C4-2B (cell line): ENCODE measurements around the gene APH1A.
"Not testable (repeated sequence)": the region's sequence is repeated elsewhere in the genome, so short reads cannot be mapped to it uniquely, and the experiment has no call there.

Experiments used
- H3K27ac ChIP-seq: fragments of 450-650 bp; 2 replicates; pipeline ENCODE4 v1.5.1; 2017
- CTCF ChIP-seq: fragments of 450-650 bp; conservative IDR thresholded peaks from 2 replicates; pipeline ENCODE4 v1.5.1; 2017; ENCODE audit warnings: mild to moderate bottlenecking
- ZFX ChIP-seq: fragments of 450-650 bp; IDR thresholded peaks from 2 replicates; pipeline ENCODE4 v1.6.1; 2017

Gene APH1A

GRCh38 chr1:150268705-150269403, at the start of gene APH1A:
APH1A (minus strand) TSS chr1:150269016; CDS start chr1:150268810, 206 bp downstream.
- peak; percentile 73; the same call in 1 of the 2 replicates for TF ChIP-seq ZFX
- no peak for TF ChIP-seq CTCF
- H3K27ac ChIP-seq = peak within 1 kb of the TSS; percentile 84

GRCh38 chr1:150314691-150315090, 45.9 kb upstream of the APH1A start:
- not testable (repeated sequence) for H3K27ac ChIP-seq

GRCh38 chr1:150311762-150312161, 42.9 kb upstream of the APH1A start:
- TF ChIP-seq CTCF = no peak
- no peak for TF ChIP-seq ZFX

GRCh38 chr1:150309758-150310508, 41.1 kb upstream of the APH1A start:
- TF ChIP-seq ZFX = no peak
- no peak for TF ChIP-seq CTCF
- H3K27ac ChIP-seq = no peak overlapping the region

More at GRCh38 chr1:150311762-150312161, 42.9 kb upstream of the APH1A start:
- no peak overlapping the region for H3K27ac ChIP-seq

- H3K27ac ChIP-seq = not testable (repeated sequence)
These were observed 39.8 kb upstream of the APH1A start for GRCh38 chr1:150308585-150308984.

GRCh38 chr1:150302902-150303301, 34.1 kb upstream of the APH1A start:
- TF ChIP-seq ZFX (no peak), CTCF (no peak)
- H3K27ac ChIP-seq = no peak overlapping the region

- no peak overlapping the region for H3K27ac ChIP-seq
- no peak for TF ChIP-seq CTCF
- no peak for TF ChIP-seq ZFX
These were observed 33.5 kb upstream of the APH1A start for GRCh38 chr1:150302338-150302737.

- no peak overlapping the region for H3K27ac ChIP-seq
- TF ChIP-seq ZFX (no peak), CTCF (no peak)
These were observed 30.9 kb upstream of the APH1A start for GRCh38 chr1:150299716-150300115.
